Epidermal melanocyte (primary cell): Measurements from ENCODE around the gene ID1.
A peak's percentile ranks its signal among the peaks of the same experiment; 100 is the strongest.

Experiments
- DNase-seq: peaks from one replicate; pipeline ENCODE4 v3.0.0; 2011; ENCODE audit warnings: low spot score; ENCODE audit not compliant: insufficient read length

Gene ID1

GRCh38 chr20:31605031-31605901 lies at the start of gene ID1:
ID1 (plus strand) TSS chr20:31605289; CDS start chr20:31605388, 99 bp downstream.
- peak; percentile 97 for DNase-seq

- no peak for DNase-seq
Measured at GRCh38 chr20:31559704-31560093, 45.4 kb upstream of the ID1 start.

GRCh38 chr20:31560094-31560745 lies 44.9 kb upstream of the ID1 start:
- peak; percentile 66 for DNase-seq

- no peak for DNase-seq
Measured at GRCh38 chr20:31560746-31561598, 44.1 kb upstream of the ID1 start.

- no peak for DNase-seq
Measured at GRCh38 chr20:31562241-31562640, 42.8 kb upstream of the ID1 start.

- DNase-seq, result no peak
Measured at GRCh38 chr20:31564284-31564683, 40.8 kb upstream of the ID1 start.

- no peak for DNase-seq
Measured at GRCh38 chr20:31565699-31566318, 39.3 kb upstream of the ID1 start.

GRCh38 chr20:31566319-31566657 lies 38.8 kb upstream of the ID1 start:
- DNase-seq, result no peak

GRCh38 chr20:31566658-31567379 lies 38.3 kb upstream of the ID1 start:
- no peak for DNase-seq

GRCh38 chr20:31567380-31567720 lies 37.7 kb upstream of the ID1 start:
- no peak for DNase-seq

GRCh38 chr20:31568041-31568731 lies 36.9 kb upstream of the ID1 start:
- DNase-seq, result no peak

GRCh38 chr20:31568773-31569162 lies 36.3 kb upstream of the ID1 start:
- DNase-seq, result no peak

GRCh38 chr20:31569163-31570020 lies 35.7 kb upstream of the ID1 start:
- DNase-seq, result no peak

- no peak for DNase-seq
Measured at GRCh38 chr20:31570021-31570463, 35.0 kb upstream of the ID1 start.

- no peak for DNase-seq
Measured at GRCh38 chr20:31570735-31571617, 34.1 kb upstream of the ID1 start.

GRCh38 chr20:31572042-31572700 lies 32.9 kb upstream of the ID1 start:
- DNase-seq, result no peak

GRCh38 chr20:31572701-31573554 lies 32.2 kb upstream of the ID1 start:
- peak; percentile 73 for DNase-seq
